GM21367 (cell line): Measurements from ENCODE around the gene SMARCD2.
"Not testable (repeated sequence)": the region's sequence is repeated elsewhere in the genome, so short reads cannot be mapped to it uniquely, and the experiment has no call there.

ENCODE experiments used
- ATAC-seq: cut with Tn5 transposase; IDR thresholded peaks from one replicate; pipeline ENCODE4 v1.9.1; 2021; ENCODE audit not compliant: unreplicated experiment

Gene SMARCD2

DNA sequence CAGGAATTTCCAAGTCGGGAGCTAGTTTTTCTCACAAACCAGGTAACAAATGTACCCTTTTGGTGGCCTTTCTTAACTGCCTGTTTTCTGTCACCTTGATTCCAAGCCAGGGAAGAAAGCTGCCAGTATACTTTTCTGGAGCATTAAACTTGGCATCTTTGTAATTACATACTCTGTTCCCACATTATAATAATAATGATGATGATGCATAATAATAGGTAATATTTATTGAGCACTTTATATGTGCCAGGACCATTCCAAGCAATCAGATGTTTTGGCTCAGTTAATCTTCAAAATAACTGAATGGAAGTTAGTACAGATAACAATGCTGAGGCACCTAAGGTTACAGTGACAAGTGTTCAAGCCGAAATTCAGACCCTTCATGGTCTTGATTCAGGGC lies 26.4 kb downstream of the SMARCD2 start:
- ATAC-seq = no peak

DNA sequence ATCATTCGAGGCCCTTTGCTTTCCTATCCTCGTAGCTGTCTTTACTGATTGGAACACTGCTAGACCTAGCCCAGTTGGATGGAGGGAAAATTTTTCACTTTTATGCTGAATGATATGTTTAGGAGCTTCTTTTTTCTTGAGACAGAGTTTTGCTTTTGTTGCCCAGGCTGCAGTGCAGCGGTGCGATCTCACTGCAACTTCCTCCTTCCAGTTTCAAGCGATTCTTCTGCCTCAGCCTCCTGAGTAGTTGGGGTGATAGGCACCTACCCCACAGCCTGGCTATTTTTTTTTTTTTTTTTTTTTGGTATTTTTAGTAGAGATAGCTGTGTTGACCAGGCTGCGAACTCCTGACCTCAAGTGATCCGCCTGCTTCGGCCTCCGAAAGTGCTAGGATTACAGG lies 32.5 kb downstream of the SMARCD2 start:
- no peak for ATAC-seq

DNA sequence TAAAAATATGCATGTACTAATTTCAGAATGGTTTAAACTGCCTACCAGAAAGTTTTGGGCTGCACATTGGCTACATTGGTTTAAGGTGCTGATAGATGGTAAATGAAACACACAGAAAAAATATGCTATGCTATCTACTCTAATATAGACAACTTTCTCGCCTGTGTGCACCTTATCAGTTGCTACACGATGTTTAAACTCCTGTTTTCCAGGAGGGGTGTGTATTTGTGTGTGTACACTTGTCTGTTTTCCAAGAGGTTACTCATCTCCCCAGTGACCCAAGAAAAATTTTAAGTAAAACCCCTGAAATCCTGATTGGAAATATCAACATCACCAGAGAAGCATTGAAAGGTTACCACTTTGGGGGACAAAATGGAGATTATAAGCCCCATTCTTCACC lies 36.9 kb downstream of the SMARCD2 start:
- no peak for ATAC-seq

DNA sequence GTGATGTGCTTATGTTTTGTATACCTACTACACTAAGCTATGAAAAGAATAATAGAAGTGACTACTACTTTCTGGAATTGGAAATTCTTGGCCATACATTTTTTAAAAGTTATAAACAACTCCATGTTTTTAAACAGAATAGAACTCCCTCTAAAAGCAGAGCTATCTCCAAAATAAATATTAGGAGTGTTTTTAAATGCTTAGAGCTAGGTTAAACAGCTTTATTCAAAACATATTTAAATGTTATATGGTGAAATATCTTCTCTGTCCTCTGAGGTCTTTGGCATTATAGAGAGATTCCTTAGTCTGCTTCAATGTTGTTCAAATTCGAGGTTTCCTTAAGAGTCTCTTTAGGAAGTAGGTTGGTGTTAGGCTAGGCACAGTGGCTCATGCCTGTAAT lies 38.2 kb downstream of the SMARCD2 start:
- ATAC-seq = no peak

DNA sequence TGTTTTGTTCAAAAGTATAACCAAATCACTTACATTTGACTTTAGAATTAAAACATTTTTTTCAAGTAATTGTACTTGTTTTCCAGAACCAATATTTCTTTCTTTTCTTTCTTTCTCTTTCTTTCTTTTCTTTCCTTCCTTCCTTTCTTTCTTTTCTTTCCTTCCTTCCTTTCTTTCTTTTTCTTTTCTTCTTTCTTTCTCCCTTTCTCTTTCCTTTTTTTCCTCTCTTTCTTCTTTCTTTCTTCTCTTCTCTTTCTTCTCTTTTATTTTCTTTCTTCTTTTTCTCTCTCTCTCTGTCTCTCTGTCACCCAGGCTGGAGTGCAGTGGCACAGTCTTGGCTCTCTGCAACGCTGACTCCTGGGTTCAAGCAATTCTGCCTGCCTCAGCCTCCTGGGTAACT lies 41.7 kb downstream of the SMARCD2 start:
- no peak for ATAC-seq

DNA sequence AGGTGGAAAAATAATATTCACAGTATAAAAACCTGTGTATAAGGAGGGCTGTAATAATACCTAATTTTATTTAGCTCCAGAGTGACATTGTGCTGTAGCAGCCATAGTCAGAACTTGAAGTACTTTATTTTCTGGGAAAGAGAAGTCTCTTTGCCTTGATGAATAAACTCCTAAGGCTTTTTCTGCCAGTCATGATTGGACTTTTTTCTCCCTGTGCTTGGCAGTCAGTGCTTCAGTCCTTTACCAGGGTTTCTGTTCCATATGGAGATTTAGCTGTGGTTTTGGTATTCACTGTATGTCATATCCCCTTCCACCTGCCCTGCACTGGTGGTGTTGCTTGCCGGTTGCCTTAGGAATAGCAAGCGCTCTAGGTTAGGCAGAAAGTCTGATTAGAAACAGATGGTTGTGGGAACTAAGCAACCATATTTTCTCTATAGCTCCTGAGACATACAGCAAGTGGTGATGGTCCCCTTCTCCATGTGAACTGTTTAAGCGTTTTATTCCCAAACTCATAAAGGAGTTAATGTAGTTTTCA lies 43.8 kb downstream of the SMARCD2 start:
- no peak for ATAC-seq

DNA sequence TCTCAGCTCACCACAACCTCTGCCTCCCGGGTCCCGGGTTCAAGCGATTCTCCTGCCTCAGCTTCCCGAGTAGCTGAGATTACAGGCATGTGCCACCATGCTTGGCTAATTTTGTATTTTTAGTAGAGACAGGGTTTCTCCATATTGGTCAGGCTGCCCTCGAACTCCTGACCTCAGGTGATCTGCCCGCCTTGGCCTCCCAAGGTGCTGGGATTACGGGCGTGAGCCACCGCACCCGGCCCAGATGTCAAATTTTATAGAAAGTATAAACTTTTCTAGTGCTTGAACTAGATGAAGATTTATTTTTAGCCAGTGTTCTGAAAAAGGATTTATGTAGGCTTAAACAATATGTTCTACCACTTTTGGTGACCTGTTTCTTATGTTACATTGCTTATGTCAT lies 46.1 kb downstream of the SMARCD2 start:
- ATAC-seq = not testable (repeated sequence)

DNA sequence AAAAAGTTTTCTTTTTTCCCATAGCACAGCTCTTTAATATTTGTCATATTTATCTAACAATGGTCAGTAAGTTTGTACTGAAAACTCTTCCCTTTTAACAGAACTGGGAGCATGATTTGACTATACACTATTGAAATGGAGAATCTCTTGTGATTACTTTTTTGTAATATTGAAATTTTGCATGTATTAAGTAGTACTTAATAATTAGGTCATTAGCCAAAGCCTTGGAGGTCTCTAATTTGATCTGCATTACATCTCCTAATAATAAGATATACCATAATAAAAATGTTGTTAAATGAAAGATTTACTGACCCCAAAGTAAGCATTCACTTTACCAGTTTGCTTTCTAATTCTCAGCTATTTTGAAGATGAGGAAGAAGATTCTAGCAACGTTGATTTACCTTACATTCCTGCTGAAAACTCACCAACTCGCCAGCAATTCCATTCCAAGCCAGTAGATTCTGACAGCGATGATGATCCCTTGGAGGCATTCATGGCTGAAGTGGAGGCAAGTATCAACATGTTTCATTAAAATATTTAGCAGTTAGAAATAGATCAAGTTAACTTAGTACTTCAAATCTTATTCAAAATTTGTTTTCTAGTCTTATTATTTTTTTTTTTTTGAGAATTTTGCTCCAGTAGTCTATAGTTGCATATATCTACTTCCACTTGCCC lies 50.3 kb downstream of the SMARCD2 start:
- no peak for ATAC-seq

DNA sequence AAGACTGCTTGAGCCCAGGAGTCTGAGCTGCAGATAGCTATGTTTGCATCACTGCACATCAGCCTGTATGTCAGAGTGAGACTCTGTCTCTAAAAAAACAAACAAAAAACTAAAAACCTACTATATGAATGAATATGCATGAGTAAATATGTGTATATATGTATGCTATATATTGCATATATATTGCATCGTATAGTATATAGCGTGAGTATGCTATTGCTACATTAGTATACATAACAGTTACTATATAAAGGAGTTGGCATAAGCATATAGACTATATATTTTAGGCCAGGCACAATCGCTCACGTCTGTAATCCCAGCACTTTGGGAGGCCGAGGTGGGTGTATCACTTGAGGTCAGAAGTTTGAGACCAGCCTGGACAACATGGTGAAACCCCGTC lies 52.4 kb downstream of the SMARCD2 start:
- no peak for ATAC-seq

DNA sequence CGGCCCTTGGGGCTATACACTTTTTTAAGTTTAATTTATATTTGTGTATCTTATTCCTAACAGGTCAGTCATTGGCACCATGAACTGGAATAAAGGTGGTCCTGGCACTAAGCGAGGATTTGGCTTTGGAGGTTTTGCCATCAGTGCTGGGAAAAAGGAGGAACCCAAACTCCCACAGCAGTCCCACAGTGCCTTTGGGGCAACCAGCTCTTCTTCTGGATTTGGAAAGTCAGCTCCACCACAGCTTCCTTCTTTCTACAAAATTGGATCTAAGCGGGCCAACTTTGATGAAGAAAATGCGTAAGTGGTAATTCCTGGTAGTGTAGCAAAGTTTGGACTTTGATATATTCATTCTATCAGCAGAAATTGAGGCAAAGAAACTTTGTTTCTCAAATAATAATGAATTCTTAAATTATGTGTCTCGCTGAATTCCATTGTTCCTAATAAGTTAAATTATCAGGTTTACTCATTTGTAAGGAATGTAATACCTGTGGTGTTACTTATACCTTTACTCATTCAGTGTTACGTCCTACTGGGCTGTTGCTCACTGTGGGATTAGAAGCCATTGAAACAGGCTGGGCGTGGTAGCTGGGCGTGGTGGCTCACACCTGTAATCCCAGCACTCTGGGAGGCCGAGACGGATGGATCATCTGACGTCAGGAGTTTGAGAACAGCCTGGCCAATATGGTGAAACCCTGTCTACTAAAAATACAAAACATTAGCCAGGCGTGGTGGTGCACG lies 55.3 kb downstream of the SMARCD2 start:
- ATAC-seq = no peak

DNA sequence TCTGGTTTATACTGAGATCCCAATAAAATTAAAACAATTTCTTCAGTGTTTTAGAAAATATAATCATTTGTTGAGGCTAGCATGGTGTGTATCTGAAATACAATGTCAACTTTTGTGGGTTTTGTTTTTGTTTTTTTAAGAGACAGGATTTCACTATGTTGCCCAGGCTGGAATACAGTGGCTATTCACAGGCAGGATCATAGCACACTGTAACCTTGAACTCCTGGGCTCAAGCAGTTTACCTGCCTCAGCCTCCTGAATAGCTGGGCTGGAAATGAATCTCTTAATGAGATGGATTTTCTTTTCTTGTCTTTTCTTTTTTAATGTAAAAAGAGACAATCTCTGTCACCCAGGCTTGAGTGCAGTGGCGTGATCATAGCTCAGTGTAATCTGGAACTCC lies 56.4 kb downstream of the SMARCD2 start:
- ATAC-seq = no peak

DNA sequence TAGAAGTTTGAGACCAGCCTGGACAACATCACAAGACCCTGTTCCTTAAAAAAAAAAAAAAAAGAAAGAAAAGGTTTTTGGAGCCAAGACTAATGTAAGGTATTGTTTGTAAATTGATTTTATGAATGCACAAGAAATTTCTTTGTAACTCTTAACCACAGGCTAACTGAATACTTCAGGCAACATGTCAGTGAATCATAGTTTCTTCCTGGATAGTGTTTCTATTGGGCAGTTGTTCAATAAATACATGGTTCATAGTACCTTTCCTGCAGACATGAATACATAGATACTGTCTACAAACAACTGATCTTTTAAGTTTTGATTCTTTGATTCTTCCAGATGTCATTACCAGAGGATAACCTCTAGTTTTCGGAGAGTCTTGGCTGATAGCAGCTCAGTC lies 56.9 kb downstream of the SMARCD2 start:
- no peak for ATAC-seq

DNA sequence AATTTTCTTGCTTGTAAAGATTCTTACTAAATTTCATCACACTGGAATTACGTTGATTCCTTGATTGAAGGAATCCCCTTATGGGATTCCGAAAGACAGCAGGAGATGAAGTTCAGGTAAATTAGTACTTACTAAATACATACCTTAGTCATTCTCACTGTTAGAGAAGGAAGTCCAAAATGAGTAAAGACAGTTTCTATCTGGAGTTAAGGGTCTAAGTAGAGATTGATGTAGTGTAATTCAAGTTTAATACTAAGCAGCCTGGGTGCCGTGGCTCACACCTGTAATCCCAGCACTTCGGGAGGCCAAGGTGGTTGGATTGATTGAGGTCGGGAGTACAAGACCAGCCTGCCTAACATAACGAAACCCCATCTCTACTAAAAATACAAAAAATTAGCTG lies 59.0 kb downstream of the SMARCD2 start:
- ATAC-seq = no peak
